Ammon's horn (tissue), 1 donor: ENCODE data around the gene IER5.
"Not testable (repeated sequence)": the region's sequence is repeated elsewhere in the genome, so short reads cannot be mapped to it uniquely, and the experiment has no call there.

Experiments
- DNase-seq: peaks from one replicate; pipeline ENCODE4 v3.0.0-alpha.2; 2016; ENCODE audit warnings: low spot score

IER5 gene

DNA sequence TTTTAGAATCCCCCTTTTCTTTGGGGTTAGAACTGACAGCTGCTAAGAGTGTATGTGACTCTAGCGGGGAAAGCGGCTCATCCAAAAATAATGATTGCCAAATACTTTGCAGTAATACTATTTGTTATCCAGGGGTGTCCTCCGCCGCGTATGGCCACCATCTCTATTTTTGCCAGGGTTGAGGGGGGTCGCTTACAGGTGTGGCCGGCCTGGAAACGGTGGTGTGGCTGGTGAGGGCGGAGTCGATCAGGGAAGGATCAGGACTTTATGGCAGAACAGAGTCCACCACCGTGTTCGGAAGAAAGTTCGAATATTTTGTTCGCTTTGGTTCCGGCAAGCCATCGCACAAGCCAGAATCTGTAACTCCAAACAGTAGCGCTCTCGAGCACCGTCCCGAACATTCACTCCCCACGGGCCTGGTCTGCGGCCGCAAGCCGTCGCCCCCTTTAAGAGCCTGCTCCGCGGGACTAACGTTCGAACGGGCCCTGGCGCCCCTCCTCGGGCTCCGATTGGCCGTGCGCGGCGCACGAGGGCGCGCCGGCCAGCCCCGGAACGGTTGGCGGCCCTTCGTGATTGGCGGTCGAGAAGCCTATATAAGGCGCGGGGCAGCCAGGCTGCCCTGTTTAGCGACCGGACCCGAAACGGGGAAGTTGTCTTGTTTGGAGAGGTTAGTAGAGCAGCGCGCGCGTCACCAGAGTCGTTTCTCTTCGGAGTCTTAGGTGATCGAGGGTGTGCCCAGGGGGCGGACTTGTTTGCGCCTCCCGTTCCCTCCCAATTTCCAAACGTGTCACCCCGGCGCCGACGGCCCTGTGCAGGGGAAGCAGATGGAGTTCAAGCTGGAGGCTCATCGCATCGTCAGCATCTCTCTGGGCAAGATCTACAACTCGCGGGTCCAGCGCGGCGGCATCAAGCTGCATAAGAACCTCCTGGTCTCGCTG is at the start of gene IER5:
Gene IER5, plus strand, starts transcription at position 622 of the 938 bp plus-strand sequence. Its CDS starts 203 bp downstream, at position 825.
- peak; percentile 97 for DNase-seq

DNA sequence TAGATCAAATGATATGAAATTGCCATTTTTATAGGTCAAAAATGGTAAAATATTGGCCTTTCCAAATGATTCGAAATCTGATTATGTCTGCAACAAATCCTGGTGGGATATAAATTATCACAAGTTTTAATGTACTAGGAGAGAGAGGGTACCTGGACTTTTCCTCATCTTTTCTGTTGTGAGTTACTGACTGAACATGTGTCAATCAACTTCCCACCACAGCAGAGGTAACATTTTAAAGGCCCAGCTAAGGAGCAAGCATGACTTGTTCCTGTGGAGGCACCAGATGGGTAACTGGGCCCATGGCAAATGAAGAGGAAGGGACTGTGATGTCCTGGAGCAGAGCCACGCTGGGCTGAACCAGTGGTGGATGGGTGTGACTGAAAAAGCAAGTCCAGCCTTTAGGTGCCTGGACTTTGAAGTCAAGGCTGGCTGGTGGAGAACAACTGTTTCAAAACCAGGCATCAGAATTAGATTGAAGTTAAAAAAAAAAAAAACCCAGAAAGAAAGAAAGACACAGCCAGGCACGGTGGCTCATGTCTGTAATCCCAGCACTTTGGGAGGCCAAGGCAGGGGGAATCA is 48.1 kb upstream of the IER5 start:
- no peak for DNase-seq

DNA sequence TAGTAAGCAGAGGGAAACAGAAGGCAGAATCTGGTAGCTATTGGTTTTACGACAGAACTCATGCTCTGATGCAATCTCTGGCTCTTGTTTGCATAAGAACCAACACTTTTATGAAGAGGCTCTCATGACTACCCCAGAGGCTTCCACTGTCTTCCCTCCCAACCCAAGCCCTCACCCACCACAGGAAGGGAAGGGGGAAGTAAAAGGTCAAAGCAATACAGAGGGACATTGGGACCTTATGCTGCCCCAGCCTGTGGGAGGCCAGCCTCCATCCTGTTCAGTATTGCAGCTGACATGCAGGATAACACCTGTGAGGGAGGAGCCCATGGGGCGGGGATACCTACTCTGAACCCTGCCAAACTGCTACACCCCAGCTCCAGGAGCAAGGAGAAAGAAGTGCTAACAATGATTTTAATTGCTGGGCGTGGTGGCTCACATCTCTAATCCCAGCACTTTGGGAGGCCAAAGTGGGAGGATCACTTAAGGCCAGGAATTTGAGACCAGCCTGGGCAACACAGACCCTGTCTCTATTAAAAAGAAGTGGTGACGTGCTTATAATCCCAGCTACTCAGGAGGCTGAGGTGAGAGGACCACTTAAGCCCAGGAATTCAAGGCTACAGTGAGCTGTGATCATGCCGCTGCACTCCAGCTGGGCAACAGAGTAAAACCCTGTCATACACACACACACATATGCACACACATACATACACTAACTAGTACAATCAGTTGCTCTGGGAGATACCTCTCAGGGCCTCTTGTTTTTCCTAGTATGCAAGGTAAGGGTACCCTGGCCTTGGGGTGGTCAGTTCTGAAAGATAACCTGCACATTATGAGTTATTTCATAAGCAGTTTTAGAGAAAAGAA is 45.2 kb upstream of the IER5 start:
- DNase-seq = no peak

DNA sequence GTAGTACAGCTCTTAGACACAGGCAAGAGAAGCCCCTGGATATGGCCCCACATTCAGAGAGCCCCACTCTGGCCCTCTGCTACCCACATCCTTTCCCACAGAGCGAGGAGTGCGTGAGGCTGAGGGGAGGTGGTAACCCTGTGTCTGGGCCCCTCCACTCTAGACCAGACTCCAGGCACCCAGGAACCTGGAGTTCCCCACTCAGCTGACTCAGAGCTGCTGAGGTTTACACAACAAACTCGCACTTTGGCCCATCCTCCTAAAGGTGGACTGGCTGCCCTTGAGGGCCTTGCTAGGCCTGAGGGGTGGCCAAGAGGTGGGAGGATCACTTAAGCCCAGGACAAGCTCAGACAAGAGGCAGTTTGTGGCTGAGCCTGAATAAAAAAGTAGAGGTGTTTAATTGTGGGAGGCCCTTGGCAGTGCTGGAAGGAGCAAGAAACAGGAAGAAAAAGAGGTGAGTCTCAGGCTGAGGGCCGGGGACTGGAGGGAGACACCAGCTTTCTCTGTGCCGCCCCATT is 44.0 kb upstream of the IER5 start:
- no peak for DNase-seq

DNA sequence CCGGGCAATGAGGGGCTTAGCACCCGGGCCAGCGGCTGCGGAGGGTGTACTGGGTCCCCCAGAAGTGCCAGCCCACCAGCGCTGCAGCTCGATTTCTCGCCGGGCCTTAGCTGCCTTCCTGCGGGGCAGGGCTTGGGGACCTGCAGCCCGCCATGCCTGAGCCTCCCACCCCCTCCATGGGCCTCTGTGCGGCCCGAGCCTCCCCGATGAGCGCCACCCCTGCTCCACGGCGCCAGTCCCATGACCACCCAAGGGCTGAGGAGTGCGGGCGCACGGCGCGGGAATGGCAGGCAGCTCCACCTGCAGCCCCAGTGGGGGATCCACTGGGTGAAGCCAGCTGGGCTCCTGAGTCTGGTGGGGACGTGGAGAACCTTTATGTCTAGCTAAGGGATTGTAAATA is 42.6 kb upstream of the IER5 start:
- not testable (repeated sequence) for DNase-seq

DNA sequence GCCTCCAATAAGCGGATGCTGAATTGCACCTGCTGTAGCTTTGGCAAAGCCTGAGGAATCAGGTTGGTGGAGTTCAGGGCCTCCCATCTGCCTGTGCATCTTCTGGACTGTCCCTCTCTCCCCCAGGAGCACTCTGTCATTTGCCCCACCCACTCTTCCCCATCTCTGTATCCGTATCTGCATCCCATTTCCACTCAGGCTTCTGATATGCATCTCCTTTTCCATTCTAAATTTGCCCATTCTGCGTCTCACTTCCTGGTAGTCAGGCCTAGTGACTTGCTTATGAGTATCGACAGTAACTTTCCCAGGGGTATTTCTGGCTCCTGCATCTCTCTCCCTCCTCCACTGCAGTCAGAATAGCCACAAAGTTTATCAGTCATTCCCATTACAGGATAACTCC is 39.1 kb upstream of the IER5 start:
- DNase-seq = no peak

DNA sequence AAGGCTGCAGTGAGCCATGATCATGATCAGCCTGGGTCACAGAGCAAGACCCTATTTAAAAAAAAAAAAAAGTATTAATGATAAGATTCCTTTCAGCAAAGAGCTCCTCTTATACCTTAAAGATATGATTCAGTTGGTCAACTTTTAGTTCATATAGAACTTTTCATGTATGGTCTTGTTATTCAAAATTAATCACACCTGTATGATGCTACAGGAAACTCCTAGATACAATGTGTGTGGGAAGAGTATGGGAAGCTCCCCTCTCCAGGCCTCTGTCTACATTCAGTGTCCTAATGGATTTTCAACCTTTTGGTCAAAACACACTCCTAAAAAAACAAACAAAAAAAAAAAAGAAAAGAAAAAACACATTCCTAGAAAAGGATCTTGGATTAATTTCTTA is 37.6 kb upstream of the IER5 start:
- no peak for DNase-seq

DNA sequence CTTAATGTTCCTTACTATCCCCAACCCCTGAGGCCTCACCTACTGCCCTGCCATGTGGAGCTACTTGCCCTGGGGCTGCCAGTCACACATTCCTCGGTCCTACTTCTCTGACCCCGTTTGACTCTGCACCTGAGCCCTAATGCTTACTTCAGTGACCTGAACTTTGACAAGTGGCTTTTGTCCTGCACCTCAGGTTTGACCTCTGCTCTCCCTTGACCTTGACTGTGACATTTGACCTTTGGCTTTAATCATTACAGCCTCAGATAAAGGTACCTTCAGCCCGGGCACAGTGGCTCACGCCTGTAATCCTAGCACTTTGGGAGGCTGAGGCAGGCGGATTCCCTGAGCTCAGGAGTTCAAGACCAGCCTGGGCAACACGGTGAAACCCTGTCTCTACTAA is 31.9 kb upstream of the IER5 start:
- no peak for DNase-seq

DNA sequence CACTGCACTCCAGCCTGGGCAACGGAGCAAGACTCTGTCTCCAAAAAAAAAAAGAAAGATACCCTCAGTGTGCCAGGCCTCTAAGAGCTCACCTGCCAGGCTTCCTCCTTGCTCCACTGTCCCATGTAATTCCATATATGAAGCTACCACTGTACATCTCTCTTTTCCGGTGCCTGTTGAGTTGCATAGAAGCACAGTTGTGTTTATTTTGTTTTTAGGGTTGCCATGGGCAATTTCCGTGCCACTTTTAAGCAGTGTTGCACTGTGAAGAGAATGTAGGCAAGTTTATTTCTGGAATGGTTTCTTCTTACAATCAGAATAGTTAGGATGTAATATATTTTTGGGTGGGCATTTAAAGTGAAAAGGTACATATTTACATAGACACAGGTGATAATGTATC is 31.4 kb upstream of the IER5 start:
- DNase-seq = no peak

DNA sequence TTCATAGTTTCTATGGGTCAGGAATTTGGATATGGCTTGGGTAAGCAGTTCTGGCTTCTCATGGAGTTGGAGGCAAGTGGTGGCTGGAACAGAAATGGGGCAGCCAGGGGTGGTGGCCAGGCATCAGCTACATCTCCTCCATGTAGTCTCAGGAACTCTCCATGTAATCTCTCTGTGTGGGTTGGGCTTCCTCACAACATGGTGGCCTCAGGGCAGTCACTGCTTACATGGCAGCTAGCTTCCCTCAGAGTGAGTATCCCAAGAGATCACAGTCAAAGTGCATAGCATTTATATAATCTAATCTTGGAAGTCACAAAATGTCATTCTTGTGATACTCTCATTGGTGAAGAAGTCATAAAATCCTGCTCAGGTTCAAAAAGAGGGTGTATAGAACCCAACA is 29.1 kb upstream of the IER5 start:
- no peak for DNase-seq

DNA sequence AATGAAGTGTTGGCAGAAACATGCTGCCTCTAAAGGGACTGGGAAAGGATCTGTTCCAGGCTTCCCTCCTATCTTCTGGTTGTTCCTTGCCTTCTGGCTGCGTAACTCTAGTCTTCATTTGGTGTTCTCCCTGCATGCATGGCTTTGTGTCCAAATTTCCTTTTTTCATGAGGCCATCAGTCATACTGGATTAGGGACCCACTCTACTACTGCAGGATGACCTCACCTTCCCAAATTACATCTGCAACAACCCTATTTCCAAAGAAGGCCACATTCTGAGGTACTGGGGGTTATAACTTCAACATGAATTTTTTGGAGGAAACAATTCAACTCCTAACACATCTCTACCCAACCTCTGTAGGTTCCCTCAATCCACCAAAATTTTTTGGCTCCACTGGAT is 28.4 kb upstream of the IER5 start:
- DNase-seq = no peak

DNA sequence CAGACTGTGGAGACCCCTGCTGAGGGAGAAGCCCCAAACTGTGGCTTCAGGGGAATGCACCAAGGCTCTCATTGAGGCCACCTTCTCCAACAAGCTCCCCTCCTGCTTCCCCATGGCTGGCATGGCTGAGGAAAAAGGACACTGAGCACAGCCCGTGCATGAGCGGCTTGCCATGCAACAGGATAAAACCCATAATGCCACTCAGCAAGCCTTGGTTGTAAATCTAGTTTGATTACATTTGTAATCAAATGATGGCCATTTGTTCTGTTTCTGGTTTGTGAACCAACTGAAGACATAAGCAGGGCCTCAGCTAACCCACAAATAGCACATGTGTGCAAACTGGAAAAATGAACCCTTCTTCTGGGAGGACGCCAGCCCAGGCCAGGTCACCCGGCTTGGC is 27.6 kb upstream of the IER5 start:
- DNase-seq = not testable (repeated sequence)

DNA sequence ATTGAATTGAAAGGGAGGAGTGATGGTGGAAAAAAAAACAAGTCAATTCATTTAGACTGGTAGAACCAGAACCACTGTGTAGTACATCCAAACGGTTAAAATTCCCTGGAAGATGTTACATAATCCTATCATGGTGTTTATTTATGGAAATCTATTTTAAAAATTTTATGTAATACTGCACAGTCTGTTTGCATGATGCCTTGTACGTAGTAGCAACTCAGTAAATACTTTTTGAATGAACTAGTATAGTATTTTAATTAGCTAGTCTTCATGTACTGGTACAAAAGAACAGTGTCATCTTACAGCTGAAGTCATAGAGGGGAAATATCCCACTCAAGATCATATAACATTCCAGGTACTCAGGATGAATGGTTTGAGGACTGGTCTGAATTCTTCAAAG is 27.0 kb upstream of the IER5 start:
- DNase-seq = no peak

DNA sequence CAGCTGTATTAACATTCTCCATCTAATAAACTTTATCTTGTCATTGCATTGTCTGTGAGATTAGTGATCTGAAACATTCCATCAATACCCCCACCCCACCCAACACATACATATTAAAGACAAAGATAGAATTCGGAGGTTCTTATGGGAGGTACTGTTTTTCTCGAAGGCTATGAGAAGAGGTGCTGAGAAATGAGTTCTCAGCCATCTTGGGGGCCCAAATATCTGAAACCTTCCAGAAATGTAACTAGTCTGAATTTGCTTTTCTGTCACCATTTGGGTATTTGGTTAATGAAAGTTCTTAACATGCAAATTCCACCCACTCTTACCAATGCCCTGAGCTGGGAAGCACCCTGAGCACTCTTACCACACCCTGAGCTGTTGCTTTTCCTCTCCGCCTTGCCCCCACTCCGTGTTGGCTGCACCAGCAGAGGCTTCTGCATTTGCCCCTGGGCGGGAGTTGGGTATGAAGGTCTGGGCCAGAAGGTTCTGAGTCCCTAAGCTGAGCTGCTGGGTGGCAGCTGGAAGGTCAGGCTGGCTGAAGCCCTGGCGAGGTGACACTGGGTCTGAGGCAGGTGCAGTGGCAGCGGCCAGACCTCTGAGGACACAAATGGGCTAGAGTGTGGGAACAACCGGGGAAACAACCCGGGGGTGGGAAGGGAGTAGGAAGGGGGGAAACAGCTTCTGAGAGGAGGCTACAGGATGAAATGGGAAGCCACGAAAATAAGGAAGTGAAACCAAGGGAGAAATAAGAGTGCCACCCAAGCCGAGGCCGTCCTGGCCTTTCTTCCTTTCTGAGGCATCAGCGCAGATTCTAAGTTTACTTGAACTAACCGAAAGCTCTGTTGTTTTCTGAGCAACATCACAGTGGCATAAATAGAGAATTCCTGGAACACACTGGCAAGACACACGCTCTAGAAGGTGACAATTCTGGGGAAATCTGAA is 26.3 kb upstream of the IER5 start:
- peak; percentile 61 for DNase-seq

DNA sequence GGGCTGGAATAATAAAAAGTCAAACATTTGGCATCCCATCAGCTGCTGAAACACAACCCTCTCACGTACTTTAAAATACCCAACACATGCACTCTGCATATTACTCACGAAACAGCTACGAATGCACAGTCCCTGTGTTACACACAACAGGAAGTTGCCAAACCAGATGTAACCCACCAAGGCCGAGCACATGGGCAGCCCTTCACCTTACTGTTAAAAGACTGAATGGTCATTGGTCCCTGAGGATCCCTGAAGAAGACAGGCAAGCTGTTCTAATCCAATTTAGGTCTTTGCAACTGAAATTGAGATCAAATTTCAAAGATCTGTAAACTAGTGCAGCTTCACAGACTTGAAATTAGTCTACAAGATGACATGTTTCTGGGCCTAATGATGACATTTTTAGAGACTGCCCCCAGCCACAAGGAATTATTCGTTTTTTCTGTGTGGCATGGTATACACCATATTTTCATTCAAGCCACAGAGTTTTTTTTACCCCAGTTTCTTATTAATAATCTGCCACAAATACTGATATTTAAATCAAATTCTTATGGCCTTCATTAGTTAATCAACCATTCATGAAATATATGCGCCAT is 25.6 kb upstream of the IER5 start:
- peak; percentile 25 for DNase-seq

DNA sequence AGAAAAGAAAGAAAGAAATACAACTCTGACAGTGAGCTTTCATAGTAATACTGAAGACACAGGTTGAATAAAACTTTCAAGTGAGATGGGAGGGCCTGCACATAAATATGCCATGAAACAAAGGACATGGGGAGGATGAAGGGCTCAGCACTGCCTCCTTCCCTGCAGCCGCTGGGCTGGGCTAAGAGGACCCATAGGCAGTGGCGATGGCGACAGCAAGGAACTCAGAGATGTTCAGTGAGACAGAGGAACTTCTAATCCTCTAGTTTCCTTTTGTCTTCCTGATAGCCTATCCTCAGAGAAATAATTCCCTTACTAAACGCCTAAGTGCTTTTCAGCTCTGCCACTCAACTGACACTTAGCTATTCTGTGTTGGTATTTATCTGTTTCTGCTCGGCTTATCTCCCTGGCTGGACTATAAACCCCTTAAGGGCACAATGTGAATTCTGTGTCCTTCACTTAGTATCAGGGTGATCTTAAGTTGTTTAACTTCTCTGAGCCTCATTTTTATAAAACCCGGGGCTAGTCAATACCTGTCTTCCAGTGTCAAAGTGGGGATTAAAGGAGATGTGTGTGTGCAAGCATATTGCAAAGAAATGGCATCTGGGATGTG is 24.4 kb upstream of the IER5 start:
- DNase-seq = peak; percentile 15

DNA sequence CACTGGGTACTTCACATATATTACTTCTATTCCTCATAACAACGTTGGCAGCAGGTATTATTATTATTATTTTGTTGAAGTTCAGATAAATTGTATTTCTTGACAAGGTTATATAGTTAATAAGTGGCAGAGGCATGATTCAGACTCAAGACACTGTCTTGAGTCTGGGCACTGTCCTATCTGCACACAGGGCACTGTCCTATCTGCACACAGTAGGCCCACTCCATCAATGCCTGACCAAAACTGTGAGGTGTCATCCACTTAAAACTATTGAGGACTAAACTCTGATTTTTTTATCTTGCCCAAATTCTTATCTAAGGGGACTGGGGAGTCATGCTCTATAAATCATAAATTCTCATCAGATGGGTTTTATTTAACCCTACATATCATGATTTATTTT is 23.8 kb upstream of the IER5 start:
- DNase-seq = no peak

DNA sequence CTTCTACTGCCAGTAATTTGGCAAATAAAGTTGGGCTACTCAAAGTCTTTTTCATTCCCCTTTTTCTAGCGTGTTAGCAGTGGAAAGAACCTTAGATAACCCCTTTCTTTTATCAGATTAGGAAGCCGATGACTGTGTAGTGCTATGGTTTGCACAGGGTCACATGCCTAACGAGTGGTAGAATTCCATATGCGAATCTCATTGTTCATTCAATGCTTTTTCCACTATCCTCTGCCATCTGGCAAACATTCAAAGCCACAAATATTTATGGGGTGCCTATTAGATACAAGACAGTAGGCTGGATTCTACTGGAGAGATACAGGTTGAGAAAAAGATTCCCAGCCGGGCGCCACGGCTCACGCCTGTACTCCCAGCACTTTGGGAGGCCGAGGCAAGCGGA is 14.9 kb upstream of the IER5 start:
- no peak for DNase-seq

DNA sequence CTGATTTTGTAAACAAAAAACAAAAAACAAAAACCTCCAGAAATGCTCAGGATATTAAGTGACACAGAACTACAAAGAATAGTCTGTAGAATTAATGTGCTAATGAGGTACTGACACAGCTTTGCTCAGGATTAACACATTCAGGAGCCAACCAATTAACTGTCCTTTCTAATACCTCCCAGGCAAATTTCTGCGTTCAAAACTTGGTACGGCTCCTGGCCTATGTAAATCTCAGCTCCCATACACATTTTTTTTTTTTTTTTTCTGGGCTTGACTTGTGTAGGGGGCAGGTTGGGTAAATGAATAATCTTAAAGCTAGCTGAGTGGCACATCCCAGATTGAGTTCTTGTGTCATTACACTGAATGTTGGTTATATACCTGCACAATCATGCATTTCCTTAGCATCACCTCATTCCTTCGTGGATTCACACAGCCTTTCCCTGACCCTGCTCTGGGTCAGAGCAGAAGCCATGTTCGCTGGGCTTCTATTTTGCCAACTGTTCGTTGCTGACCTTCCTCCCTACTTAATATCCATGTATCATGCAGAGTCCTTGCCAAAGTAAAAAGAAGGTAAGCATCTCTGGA is 12.6 kb upstream of the IER5 start:
- DNase-seq = no peak

DNA sequence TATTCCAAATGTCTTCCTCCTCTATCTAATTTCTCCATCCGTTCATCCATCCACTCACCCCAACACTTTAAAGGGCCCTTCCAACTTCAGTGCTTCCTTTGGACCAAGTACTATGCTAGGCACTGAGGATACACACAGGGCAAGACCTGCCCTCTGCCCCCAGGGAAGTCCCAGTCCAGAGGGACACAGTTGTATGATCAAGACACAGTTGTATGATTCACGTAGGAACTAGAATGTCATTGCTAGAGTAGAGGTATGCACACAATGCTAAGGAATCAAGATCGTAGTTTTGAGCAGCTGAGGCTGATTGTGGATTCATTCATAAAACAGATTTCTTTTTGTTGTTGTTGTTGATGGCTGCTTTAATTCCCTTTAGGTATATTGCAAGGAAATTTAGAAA is 11.6 kb upstream of the IER5 start:
- no peak for DNase-seq
